ENCODE results near the gene WFDC5. TPM values are rescaled to one million over a fixed set of nuclear protein-coding genes. Genes with fewer than 3 reads are reported as not detected.

The WFDC5 gene
- total RNA-seq, 1 experiment from 2014 or later, result not detected

GRCh38 chr20:45105317-45105716 lies 9.7 kb downstream of the WFDC5 start:
- DNase-seq (ENCODE audit: low spot score) (no peak), ATAC-seq (no peak)
- no peaks in the 10 kb centered on the region for H3K36me3 Mint-ChIP-seq
- H3K27me3 Mint-ChIP-seq (ENCODE audit: low read depth), result peaks cover 22% of the 10 kb centered on the region
- TF ChIP-seq AR (CRISPR knock-in tag; IDR thresholded peaks at IDR 0.05) (no peak), AFF4 (CRISPR knock-in tag; IDR thresholded peaks at IDR 0.05; ENCODE audit: borderline replicate concordance) (no peak), E2F5 (CRISPR knock-in tag; IDR thresholded peaks at IDR 0.05) (no peak), PRDM15 (CRISPR knock-in tag; IDR thresholded peaks at IDR 0.05) (no peak), KAT7 (CRISPR knock-in tag; IDR thresholded peaks at IDR 0.05; ENCODE audit: borderline replicate concordance) (no peak), RORB (CRISPR knock-in tag; IDR thresholded peaks at IDR 0.05) (no peak), ZNF396 (CRISPR knock-in tag; IDR thresholded peaks at IDR 0.05; ENCODE audit: borderline replicate concordance) (no peak), PREB (CRISPR knock-in tag; IDR thresholded peaks at IDR 0.05; ENCODE audit: borderline replicate concordance) (no peak), ZMAT4 (CRISPR knock-in tag; IDR thresholded peaks at IDR 0.05) (no peak)
- H3K4me3 Mint-ChIP-seq, result no peak overlapping the region
- H3K9me3 Mint-ChIP-seq, result 0 out of 2 replicates have a peak, but pooled peaks cover 4% of the 10 kb centered on the region
- POLR2A ChIA-PET, result interaction anchor here (0.7 kb wide), 1 partner anchor 91 kb away, joined by 4 read pairs; no protein-coding TSS in a partner anchor
- CTCF ChIA-PET, result interaction anchor here (1.1 to 4.1 kb wide), 6 partner anchors 9 to 189 kb away, joined by 3 to 21 read pairs (median 9); no protein-coding TSS in a partner anchor
- peaks cover 6% of the 10 kb centered on the region for H3K4me1 Mint-ChIP-seq
- H3K27ac Mint-ChIP-seq, result no peak overlapping the region

GRCh38 chr20:45104786-45105185 lies 10.2 kb downstream of the WFDC5 start:
- Mint-ChIP-seq H3K4me1 (peaks cover 6% of the 10 kb centered on the region), H3K27me3 (ENCODE audit: low read depth) (peaks cover 27% of the 10 kb centered on the region), H3K36me3 (no peaks in the 10 kb centered on the region), H3K4me3 (no peak overlapping the region), H3K9me3 (0 out of 2 replicates have a peak, but pooled peaks cover 4% of the 10 kb centered on the region), H3K27ac (no peak overlapping the region)
- no peak for DNase-seq (ENCODE audit: low spot score)
- CTCF ChIA-PET, result interaction anchor here (1.1 to 4.1 kb wide), 6 partner anchors 7 to 189 kb away, joined by 3 to 21 read pairs (median 10); no protein-coding TSS in a partner anchor
- POLR2A ChIA-PET, result interaction anchor here (0.7 kb wide), 1 partner anchor 92 kb away, joined by 4 read pairs; no protein-coding TSS in a partner anchor
- ATAC-seq, result no peak
- TF ChIP-seq SP1 (CRISPR knock-in tag; conservative IDR thresholded peaks at IDR 0.05) (no peak), MLX (CRISPR knock-in tag; IDR thresholded peaks at IDR 0.05) (no peak), PREB (CRISPR knock-in tag; IDR thresholded peaks at IDR 0.05; ENCODE audit: borderline replicate concordance) (no peak), ATF1 (CRISPR knock-in tag; IDR thresholded peaks at IDR 0.05) (no peak), RORB (CRISPR knock-in tag; IDR thresholded peaks at IDR 0.05) (no peak), ZNF425 (CRISPR knock-in tag; conservative IDR thresholded peaks at IDR 0.05) (no peak), NR2C2 (CRISPR knock-in tag; IDR thresholded peaks at IDR 0.05) (no peak)
